IPS-18a (cell line): Measurements from ENCODE around the gene EBF4.
"Not testable (repeated sequence)": the region's sequence is repeated elsewhere in the genome, so short reads cannot be mapped to it uniquely, and the experiment has no call there.

Source experiments
- H3K27ac ChIP-seq: one replicate; pipeline ENCODE4 v1.5.1; 2013; ENCODE audit warnings: low read length
- H3K27me3 ChIP-seq: one replicate; pipeline ENCODE4 v1.6.1; 2013; ENCODE audit warnings: mild to moderate bottlenecking, low read length; ENCODE audit not compliant: control insufficient read depth, insufficient read depth
- H3K36me3 ChIP-seq: one replicate; pipeline ENCODE4 v1.6.1; 2013; ENCODE audit warnings: low read depth, low read length; ENCODE audit not compliant: control insufficient read depth
- H3K4me1 ChIP-seq: one replicate; pipeline ENCODE4 v1.6.1; 2013; ENCODE audit warnings: low read depth, low read length; ENCODE audit not compliant: control insufficient read depth
- H3K4me3 ChIP-seq: one replicate; pipeline ENCODE4 v1.5.1; 2013; ENCODE audit warnings: low read length
- H3K9ac ChIP-seq: one replicate; pipeline ENCODE4 v1.6.1; 2013; ENCODE audit warnings: mild to moderate bottlenecking, low read length, moderate library complexity
- H3K9me3 ChIP-seq: one replicate; pipeline ENCODE4 v1.6.1; 2013; ENCODE audit warnings: low read depth, low read length; ENCODE audit not compliant: control insufficient read depth

The EBF4 gene

DNA sequence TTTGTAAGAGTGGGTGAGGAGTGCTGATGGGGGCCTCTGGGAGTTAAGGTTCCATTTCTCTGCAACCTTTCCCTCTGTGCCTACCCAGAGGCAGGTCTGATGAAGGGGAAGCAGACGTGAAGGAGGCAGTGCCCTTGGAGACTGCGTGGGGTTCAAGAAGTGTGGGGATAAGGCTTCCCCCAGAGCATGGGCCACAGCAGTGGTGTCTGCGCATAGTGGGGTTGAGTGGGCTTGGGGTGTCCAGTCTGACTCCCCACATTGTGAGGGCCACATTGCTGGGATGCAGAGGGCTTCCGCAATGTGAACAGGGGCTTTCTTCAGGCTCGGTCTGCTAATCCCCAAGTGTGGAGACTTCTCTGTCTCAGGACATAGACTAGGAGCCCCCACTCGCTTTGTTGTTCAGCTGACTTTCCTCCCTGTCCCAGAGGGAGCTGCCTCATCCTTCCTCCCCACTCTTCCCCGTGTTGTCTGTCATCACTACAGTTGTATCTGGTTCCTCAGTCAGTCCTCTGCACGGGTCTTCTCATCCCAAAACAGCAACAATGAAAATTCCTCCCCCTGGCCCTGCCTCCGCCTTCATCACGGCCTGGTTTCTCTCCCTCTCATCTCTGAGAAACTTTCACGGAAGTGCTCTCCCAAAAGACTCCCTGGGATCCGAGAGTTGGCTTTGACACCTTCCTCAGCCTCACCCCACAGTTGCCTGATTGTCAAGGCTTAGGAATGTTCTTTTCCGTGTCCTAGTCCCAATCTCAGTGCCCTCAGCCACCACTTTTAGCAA lies 2.8 kb downstream of the EBF4 start:
- no peak overlapping the region for H3K4me3 ChIP-seq
- no peaks in the 10 kb centered on the region for H3K36me3 ChIP-seq
- peaks cover 76% of the 10 kb centered on the region for H3K27me3 ChIP-seq
- H3K9ac ChIP-seq, result no peak overlapping the region
- H3K4me1 ChIP-seq, result peaks cover 12% of the 10 kb centered on the region
- H3K9me3 ChIP-seq, result no peaks in the 10 kb centered on the region
- no peak overlapping the region for H3K27ac ChIP-seq

DNA sequence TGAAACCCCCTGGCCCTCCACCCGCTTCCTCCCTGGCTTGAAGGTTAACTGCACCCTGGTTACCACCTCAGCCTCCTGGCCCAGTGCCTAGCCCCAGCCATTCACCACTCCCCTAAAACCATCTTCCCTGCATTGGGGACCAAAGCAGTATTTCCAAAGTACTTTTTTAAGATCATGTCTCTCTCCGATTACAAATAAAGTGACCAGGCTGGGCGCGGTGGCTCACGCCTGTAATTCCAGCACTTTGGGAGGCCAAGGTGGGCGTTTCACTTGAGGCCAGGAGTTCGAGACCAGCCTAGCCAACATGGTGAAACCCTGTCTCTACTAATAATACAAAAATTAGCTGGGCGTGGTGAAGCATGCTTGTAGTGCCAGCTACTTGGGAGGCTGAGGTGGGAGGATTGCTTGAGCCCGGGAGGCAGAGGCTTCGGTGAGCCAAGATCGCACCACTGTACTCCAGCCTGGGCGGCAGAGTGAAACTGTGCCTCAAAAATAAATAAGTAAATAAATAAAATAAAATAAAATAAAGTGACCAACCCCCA lies 3.5 kb downstream of the EBF4 start:
- H3K9ac ChIP-seq, H3K4me3 ChIP-seq, H3K36me3 ChIP-seq, H3K27ac ChIP-seq, H3K9me3 ChIP-seq: not testable (repeated sequence)
- Histone ChIP-seq H3K27me3 (peaks cover 76% of the 10 kb centered on the region), H3K4me1 (peaks cover 18% of the 10 kb centered on the region)

DNA sequence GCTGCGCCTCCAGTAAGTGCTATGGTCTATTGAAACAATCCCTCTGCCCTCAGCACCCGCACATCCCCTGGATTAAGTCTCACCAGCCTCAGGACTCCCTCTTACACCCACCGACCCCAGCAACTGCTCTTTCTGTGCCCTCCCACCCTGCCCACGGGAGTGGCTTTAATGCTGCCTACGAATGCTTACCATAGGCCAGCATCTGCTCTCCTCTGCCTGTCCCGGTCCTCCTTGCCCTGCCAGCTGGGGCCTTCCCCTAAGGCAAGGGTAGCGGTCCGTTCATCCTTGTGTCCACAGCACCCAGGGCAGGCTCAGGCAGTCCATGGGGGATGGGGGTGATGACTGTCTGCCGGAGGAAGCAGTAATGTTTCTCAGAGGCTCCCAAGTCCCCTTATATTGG lies 4.1 kb downstream of the EBF4 start:
- H3K4me3 ChIP-seq, result no peak overlapping the region
- no peak overlapping the region for H3K27ac ChIP-seq
- H3K9ac ChIP-seq, result no peak overlapping the region
- H3K27me3 ChIP-seq, result peaks cover 75% of the 10 kb centered on the region
- no peaks in the 10 kb centered on the region for H3K36me3 ChIP-seq
- peaks cover 24% of the 10 kb centered on the region for H3K4me1 ChIP-seq
- H3K9me3 ChIP-seq, result no peaks in the 10 kb centered on the region

DNA sequence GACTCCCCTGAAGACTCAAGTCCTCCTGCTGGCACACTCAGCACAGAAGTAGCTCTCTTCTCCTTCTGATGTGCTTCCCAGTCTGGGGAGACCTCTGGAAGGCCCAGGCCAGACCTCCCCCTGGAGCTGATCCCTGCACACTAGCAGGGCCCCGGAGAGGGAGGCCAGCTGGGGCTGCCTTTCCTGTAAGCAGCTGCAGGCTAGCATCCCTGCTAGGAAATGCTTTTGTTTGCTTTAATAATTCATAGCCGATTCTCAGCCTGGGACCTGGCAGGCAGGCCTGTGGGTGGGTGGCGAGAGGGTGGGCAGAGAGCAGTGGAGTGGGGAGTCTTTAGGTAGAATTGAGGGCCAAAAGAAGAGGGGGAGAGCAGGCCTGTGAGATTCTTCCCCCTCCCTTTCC lies 5.2 kb downstream of the EBF4 start:
- no peaks in the 10 kb centered on the region for H3K36me3 ChIP-seq
- no peaks in the 10 kb centered on the region for H3K9me3 ChIP-seq
- peaks cover 68% of the 10 kb centered on the region for H3K27me3 ChIP-seq
- H3K4me3 ChIP-seq, result no peak overlapping the region
- peaks cover 24% of the 10 kb centered on the region for H3K4me1 ChIP-seq
- no peak overlapping the region for H3K27ac ChIP-seq
- H3K9ac ChIP-seq, result no peak overlapping the region

DNA sequence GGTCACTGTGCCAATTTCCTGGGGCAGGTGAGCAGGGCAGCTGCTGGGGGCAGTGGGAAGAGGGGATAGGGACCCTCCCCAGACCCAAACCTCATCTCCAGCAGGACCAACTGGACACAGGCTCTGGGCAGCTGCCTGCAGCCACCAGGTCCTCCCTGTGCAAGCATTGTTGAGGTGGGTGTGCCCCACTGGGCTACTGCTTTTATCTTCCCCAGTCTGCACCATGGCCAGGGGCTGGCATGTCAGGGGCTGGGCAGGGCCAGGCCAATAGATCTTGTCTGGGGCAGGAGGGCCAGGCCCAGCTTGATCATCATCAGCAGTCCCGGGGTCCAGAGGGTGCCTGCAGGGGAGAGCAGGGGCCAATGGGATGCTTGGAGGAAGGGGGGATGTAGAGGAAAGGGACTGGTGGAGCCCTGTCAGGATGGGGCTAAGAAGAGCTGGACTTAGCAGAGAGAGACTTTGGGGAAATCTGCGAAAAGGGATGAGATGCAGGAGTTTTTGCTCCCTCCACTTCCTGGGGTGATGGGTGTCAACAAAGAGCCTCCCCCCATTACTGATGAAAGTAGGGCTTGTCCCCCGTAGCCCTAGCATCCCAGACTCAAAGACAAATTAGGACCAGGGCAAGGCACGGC lies 5.7 kb downstream of the EBF4 start:
- Histone ChIP-seq H3K4me1 (peaks cover 24% of the 10 kb centered on the region), H3K36me3 (no peaks in the 10 kb centered on the region), H3K27ac (no peak overlapping the region), H3K27me3 (peaks cover 67% of the 10 kb centered on the region), H3K4me3 (no peak overlapping the region), H3K9me3 (no peaks in the 10 kb centered on the region), H3K9ac (no peak overlapping the region)

DNA sequence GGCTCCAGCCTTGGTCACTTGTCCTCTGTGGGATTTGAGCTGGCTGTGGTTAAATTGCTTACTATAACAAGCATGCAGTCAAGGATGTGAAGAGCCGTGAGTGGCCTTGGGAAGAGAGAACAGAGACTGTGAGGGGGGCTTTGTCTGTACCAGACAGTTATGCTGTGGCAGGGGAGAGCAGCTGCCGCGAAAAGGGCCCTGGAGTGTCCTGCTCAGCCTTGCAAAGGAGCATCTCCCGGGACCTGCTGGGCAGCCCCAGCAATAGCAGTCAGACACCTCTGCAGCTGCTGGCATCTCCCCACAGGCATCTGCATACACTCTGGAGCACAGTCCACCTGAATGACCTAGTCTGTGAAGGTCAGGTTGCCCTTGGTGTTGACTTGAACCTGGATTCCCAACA lies 6.3 kb downstream of the EBF4 start:
- H3K27me3 ChIP-seq, result peaks cover 61% of the 10 kb centered on the region
- peaks cover 24% of the 10 kb centered on the region for H3K4me1 ChIP-seq
- no peaks in the 10 kb centered on the region for H3K9me3 ChIP-seq
- H3K36me3 ChIP-seq, result no peaks in the 10 kb centered on the region
- no peak overlapping the region for H3K4me3 ChIP-seq
- H3K9ac ChIP-seq, result no peak overlapping the region
- H3K27ac ChIP-seq, result no peak overlapping the region

DNA sequence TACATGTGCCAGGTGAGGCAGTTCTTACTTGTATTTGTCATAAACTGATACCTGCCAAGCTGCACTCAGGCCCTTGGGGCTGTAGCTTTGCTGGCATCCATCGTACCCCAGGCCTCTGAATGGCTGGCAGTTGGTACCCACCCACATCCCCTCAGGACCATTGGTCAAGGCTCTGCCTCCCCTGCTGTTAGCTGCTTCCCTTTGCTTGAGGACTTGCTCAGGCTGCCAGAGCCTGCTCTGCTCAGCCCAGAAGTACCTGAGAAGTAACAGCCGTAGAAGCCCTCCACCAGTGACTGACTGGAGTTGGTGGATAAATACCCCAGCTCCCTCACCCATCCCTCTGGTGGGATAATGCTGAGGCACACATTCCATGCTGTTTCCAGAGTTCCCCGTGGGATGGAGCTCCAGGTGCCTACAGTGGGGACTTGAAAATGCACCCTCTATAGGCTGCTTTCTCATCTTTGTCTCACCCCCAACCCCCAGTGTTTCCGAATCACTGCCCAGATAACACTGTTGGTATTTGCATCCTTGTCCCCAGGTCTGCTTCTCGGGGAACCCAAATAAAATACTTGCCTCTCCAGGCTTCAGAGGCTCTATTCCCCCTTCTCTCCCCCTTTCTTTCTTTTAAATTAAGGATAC lies 7.3 kb downstream of the EBF4 start:
- Histone ChIP-seq H3K4me1 (peaks cover 19% of the 10 kb centered on the region), H3K4me3 (no peak overlapping the region), H3K36me3 (no peaks in the 10 kb centered on the region), H3K27ac (no peak overlapping the region), H3K27me3 (peaks cover 59% of the 10 kb centered on the region), H3K9me3 (no peaks in the 10 kb centered on the region), H3K9ac (no peak overlapping the region)

DNA sequence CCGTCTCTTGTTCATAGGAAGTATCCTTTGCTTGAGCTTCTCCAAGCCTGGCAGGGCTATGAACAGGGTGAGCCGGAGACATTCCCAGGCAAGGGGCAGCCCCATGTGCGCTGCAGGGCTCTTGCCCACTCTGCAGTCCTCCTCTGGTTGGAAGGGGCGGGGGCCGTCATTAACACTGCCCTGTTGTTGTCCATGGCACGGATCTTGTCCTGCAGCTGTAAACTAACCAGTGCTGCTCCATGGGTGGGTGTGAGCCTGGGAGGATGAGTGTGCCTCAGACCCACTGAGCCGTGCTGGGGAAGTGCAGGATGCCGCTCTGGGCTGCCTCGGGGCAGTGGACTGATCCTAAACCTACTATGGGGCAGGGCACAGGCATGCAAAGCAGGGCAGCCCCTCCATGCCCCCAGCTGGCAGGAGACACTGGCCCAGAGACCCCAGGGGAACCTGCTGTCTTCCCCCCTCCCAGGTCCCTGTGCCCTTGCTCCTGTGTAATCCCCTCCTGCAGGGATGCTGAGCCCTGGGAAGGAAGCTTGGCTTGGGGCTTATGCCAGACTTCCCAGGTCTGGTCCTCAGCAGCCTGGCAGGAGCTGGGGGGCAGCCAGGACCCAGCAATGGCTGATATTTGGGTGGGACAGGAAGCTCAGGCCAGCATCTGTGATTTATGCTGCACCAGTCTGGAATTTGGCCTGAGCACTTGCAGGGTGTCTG lies 8.5 kb downstream of the EBF4 start:
- H3K9ac ChIP-seq, result no peak overlapping the region
- H3K27me3 ChIP-seq, result peaks cover 51% of the 10 kb centered on the region
- no peak overlapping the region for H3K27ac ChIP-seq
- no peaks in the 10 kb centered on the region for H3K36me3 ChIP-seq
- peaks cover 21% of the 10 kb centered on the region for H3K4me1 ChIP-seq
- no peaks in the 10 kb centered on the region for H3K9me3 ChIP-seq
- H3K4me3 ChIP-seq, result no peak overlapping the region

DNA sequence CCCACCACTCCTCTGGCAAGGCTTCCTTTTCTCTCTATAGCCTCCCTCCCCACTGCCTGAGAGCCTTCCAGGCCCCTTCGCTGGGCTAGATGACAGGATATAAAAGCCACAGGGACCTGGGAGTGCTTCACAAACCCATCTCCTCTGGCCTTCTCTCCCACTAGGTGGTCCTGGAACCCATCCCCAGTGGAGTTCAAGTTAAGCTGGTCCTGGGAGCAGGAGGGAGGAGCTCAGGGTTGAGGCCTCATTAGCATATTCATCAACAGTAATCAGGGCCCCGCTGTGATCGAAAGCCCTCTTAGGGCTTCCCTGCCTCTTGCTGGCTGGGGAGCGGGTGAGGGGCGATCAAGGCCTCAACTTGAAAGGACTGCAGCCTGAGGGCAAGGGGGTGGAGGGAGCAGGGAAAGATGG lies 9.1 kb downstream of the EBF4 start:
- no peaks in the 10 kb centered on the region for H3K9me3 ChIP-seq
- H3K9ac ChIP-seq, result no peak overlapping the region
- H3K4me3 ChIP-seq, result no peak overlapping the region
- H3K27me3 ChIP-seq, result peaks cover 51% of the 10 kb centered on the region
- H3K27ac ChIP-seq, result no peak overlapping the region
- H3K4me1 ChIP-seq, result peaks cover 27% of the 10 kb centered on the region
- no peaks in the 10 kb centered on the region for H3K36me3 ChIP-seq

DNA sequence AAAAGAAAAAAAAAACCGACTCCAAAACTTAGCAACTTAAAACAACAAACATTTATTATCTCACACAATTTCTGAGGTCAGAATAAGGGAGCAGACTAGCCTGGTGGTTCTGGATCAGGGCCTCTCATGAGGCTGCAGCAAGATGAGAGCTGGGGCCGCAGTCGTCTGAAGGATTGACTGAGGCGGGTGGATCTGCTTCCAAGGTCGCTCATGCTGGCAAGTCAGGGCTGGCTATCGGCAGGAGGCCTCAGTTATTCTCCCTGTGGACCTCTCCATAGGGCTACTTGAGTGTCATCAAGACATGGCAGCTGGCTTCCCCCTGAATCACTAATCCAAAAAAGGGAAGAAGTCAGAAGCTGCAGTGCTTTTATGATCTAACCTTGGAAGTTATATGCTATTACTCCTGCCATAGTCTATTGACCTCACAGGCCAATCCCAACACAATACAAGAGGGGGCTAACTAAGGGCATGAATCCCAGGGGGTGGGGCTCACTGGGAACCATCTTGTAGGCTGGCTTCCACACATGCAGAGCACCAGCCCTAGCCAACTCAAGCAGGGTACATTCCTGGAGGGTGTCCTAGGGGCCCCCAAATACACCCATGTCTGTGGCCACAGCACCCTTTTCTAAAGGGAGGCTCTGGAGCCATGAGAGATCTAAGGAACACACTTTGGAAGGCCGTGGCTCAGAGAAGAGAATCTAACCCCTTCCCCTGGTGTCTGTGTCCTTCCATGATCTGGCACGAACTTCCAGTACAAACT lies 11.3 kb downstream of the EBF4 start:
- Histone ChIP-seq H3K4me3 (no peak overlapping the region), H3K9me3 (no peaks in the 10 kb centered on the region), H3K27ac (no peak overlapping the region), H3K9ac (no peak overlapping the region), H3K4me1 (peaks cover 31% of the 10 kb centered on the region), H3K27me3 (peaks cover 44% of the 10 kb centered on the region), H3K36me3 (no peaks in the 10 kb centered on the region)
